Activated CD4-positive, alpha-beta memory T cell treated with anti-CD3 and anti-CD28 coated beads for 36 hours (primary cell): ENCODE measurements around the gene BRD9. TPM values are rescaled to one million over a fixed set of nuclear protein-coding genes. Genes with fewer than 3 reads are reported as not detected.
"Not testable (repeated sequence)": the region's sequence is repeated elsewhere in the genome, so short reads cannot be mapped to it uniquely, and the experiment has no call there.

Experiments
- CTCF ChIA-PET: fragments of 350-600 bp; sonication (Branson Sonifier 250); formaldehyde crosslinking; loops from one replicate; lab custom pipeline; 2021; ENCODE audit warnings: antibody characterized with exemption, inconsistent platforms; lab: Charles Lee
- POLR2A ChIA-PET: fragments of 350-600 bp; sonication (Branson Sonifier 250); formaldehyde crosslinking; loops from one replicate; lab custom pipeline; 2021; ENCODE audit warnings: antibody characterized with exemption; lab: Charles Lee
- DNase-seq: peaks from one replicate; pipeline ENCODE4 v3.0.0-alpha.2; 2020
- H3K27ac Mint-ChIP-seq: one replicate; pipeline ENCODE4 v1.8.0; 2021; ENCODE audit warnings: mixed read lengths
- H3K27me3 Mint-ChIP-seq: one replicate; pipeline ENCODE4 v1.8.0; 2021; ENCODE audit warnings: mixed read lengths
- H3K36me3 Mint-ChIP-seq: one replicate; pipeline ENCODE4 v1.8.0; 2021; ENCODE audit warnings: mixed read lengths
- H3K4me1 Mint-ChIP-seq: one replicate; pipeline ENCODE4 v1.8.0; 2021; ENCODE audit warnings: low read depth, mixed read lengths
- H3K4me3 Mint-ChIP-seq: one replicate; pipeline ENCODE4 v1.8.0; 2021; ENCODE audit warnings: mild to moderate bottlenecking, mixed read lengths
- H3K9me3 Mint-ChIP-seq: one replicate; pipeline ENCODE4 v1.8.0; 2021; ENCODE audit warnings: mixed read lengths
- intact Hi-C: fragments of 100-400 bp; cut with micrococcal nuclease; formaldehyde crosslinking; loops from one replicate; pipeline ENCODE4 v1.15.1; 2023
- total RNA-seq, 2 experiments: library from RNA; stranded (reverse); gene quantifications; one replicate each; pipeline ENCODE4 v1.2.3, GENCODE V29; 2021

BRD9 gene
- total RNA-seq, 2 experiments from 2014 or later = 43.1 to 50.7 TPM

DNA sequence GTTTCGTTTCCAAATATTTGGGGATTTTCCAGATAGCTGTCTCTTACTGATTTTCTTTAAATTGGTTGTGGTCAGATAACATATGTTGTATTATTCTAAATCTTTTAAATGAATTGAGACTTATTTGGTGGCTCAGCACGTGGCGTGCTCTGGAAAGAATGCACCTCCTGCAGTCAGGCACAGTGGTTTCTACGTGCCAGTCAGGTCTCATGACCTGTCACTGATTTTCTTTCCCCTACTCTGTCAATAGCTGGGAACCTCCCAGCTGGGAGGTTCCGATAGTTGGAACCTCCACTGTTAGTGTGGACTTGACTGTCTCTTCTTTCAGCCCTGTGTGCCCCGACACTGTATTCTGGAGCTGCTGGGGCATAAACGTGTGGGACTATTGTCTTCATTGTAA lies 27.7 kb upstream of the BRD9 start:
- Mint-ChIP-seq H3K4me1 (peaks cover 15% of the 10 kb centered on the region), H3K27ac (no peak overlapping the region), H3K4me3 (no peak overlapping the region), H3K27me3 (peaks cover 5% of the 10 kb centered on the region), H3K36me3 (peaks cover 22% of the 10 kb centered on the region), H3K9me3 (peaks cover 3% of the 10 kb centered on the region)
- no peak for DNase-seq
- POLR2A ChIA-PET = no interaction called here
- intact Hi-C loops = loop anchor here (10.0 kb wide), 2 partner anchors 244 to 724 kb away; no protein-coding TSS in a partner anchor
- CTCF ChIA-PET = no interaction called here

DNA sequence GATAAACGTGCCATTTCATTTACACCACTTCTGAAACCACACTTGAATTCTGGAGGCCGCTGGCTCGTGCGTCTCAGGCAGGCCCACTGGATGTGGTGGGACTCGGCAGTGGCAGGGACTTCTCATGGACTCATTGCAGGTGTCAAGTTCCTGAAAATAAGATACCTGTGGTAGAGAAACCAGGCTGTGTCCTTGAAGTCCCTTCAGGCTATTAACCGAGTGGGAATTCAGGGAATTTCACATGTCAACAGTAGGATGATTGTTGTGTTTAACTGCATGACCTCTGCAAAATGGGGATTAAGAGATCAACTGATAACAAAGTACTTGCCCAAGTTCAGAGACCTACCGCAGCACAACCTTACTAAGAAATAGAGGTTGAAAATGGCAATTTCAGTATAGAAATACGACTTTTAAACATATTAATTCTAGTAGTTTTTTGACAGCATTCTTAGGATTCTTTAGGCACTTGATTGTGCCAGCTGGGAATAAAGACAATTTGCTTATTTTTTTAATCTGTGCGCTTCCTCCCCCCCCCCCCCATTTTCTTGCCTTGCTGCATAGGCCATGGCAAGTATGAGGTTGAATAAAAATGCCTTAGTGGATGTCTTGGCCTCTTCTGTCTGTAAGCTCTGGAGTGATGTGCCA lies 26.9 kb upstream of the BRD9 start:
- no peak overlapping the region for H3K4me3 Mint-ChIP-seq
- DNase-seq = no peak
- CTCF ChIA-PET = no interaction called here
- peaks cover 8% of the 10 kb centered on the region for H3K4me1 Mint-ChIP-seq
- H3K9me3 Mint-ChIP-seq = peaks cover 3% of the 10 kb centered on the region
- H3K27ac Mint-ChIP-seq = no peak overlapping the region
- intact Hi-C loops = no loop called here
- H3K36me3 Mint-ChIP-seq = peaks cover 27% of the 10 kb centered on the region
- POLR2A ChIA-PET = no interaction called here
- H3K27me3 Mint-ChIP-seq = no peaks in the 10 kb centered on the region

DNA sequence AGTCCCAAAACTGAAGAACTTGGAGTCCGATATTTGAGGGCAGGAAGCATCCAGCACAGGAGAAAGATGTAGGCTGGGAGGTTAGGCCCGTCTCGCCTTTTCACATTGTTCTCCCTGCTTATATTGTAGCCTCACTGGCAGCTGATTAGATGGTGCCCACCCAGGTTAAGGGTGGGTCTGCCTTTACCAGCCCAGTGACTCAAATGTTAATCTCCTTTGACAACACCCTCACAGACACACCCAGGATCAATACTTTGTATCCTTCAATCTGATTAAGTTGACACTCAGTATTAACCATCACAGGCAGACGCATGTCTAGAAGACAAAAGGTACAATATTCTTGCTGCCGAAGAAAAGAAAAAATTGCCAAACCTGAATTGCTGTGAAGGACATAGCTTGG lies 26.1 kb upstream of the BRD9 start:
- CTCF ChIA-PET, H3K4me3 Mint-ChIP-seq, DNase-seq, H3K27me3 Mint-ChIP-seq, POLR2A ChIA-PET, intact Hi-C loops, H3K4me1 Mint-ChIP-seq, H3K9me3 Mint-ChIP-seq, H3K27ac Mint-ChIP-seq: not testable (repeated sequence)
- peaks cover 33% of the 10 kb centered on the region for H3K36me3 Mint-ChIP-seq

DNA sequence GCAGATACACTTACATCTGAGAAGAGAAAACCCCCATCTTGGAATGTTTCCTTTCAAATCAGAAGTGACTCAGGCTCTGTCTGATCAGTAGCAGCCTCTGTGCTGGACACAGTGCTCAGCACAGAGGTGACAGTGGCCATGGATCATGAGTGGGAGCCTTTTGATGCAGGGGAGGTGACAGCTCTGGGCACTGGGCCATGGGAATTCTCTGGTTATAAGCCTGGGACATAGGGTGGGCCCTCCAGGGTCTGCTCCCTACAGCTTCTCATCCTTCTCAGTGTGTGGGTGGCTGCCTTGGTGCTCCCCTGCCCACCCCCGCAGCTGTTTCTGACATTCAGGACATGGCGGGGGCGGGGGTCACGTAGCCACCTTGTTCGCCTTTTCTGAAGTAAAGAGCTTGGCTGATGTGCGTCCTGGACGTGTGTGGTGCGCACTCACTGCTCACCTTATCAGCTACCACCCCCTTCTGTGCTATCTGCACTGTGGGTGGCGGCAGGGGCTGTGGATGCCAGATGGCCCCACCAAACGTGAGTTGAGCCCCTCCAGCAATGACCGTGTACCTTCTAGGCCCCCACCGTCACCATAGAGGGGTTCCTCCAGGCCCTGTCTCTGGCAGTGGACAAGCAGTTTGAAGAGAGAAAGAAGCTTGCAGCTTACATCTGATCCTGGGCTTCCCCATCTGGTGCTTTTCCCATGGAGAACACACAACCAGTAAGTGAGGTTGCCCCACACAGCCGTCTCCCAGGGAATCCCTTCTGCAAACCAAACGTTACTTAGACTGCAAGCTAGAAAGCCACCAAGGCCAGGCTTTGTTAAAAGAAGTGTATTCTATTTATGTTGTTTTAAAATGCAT lies 24.1 kb upstream of the BRD9 start:
- intact Hi-C loops = no loop called here
- no peak for DNase-seq
- Mint-ChIP-seq H3K27ac (no peak overlapping the region), H3K4me1 (peaks cover 13% of the 10 kb centered on the region), H3K27me3 (no peaks in the 10 kb centered on the region), H3K4me3 (no peak overlapping the region), H3K9me3 (peaks cover 3% of the 10 kb centered on the region), H3K36me3 (peaks cover 45% of the 10 kb centered on the region)
- CTCF ChIA-PET = interaction anchor here (1.0 kb wide), 1 partner anchor 13 kb away, joined by 4 read pairs; no protein-coding TSS in a partner anchor
- POLR2A ChIA-PET = no interaction called here

DNA sequence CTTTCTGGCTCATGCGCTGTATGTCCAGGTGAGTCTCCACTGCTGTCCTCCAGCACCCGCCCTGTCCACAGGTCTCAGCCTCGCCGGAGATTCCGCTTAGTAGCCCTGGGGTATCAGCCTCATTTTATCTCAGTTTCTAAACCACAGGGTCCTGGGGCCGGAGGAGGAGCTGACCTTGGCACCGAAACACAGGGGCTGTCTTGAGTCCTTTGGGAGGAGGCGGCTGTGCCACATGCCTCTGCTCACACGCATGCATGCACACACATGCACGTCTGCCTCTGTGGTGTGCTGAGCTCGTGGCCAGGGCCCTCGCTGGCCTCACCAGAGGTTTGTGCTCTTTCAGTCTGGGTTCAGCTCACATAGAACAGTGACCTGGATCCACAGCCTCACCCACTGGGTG lies 23.3 kb upstream of the BRD9 start:
- Mint-ChIP-seq H3K27ac (no peak overlapping the region), H3K4me3 (no peak overlapping the region), H3K36me3 (peaks cover 39% of the 10 kb centered on the region), H3K9me3 (no peaks in the 10 kb centered on the region), H3K27me3 (no peaks in the 10 kb centered on the region), H3K4me1 (peaks cover 13% of the 10 kb centered on the region)
- POLR2A ChIA-PET = no interaction called here
- no peak for DNase-seq
- intact Hi-C loops = no loop called here
- CTCF ChIA-PET = no interaction called here

DNA sequence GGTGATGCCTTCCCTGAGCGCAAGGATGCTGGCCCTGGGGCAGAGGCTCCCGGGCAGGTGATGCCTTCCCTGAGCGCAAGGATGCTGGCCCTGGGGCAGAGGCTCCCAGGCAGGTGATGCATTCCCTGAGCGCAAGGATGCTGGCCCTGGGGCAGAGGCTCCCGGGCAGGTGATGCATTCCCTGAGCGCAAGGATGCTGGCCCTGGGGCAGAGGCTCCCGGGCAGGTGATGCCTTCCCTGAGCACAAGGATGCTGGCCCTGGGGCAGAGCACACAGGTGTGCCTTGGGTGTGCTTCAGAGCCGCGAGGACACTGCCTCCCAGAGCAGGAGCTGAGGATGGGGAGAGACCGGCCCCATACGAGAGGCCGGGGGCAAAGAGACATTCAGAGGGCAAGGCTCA lies 22.7 kb upstream of the BRD9 start:
- H3K4me3 Mint-ChIP-seq, POLR2A ChIA-PET, intact Hi-C loops, H3K27ac Mint-ChIP-seq, DNase-seq, H3K9me3 Mint-ChIP-seq, H3K27me3 Mint-ChIP-seq, CTCF ChIA-PET: not testable (repeated sequence)
- peaks cover 39% of the 10 kb centered on the region for H3K36me3 Mint-ChIP-seq
- peaks cover 13% of the 10 kb centered on the region for H3K4me1 Mint-ChIP-seq

DNA sequence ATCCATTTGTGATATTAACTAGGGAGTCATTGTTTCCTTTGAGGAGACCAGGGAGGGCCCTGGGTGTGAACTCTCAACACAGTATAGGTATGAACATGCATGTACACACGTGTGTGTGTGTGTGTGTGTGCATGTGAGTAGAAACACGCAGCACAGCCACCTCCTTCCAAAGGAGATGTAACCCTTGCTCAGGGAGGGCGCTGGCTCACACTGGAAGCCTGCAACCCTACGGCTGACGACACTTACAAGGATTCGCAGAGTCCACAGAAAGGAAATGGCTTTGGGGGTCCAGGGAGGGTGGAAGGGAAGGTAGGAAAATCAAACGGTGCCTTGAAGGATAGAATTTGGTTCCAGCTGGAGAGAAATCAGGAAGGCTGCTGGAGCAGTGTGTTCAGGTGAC lies 22.0 kb upstream of the BRD9 start:
- Mint-ChIP-seq H3K4me1 (peaks cover 13% of the 10 kb centered on the region), H3K27me3 (no peaks in the 10 kb centered on the region), H3K27ac (no peak overlapping the region), H3K9me3 (no peaks in the 10 kb centered on the region), H3K36me3 (peaks cover 39% of the 10 kb centered on the region), H3K4me3 (no peak overlapping the region)
- intact Hi-C loops = no loop called here
- DNase-seq = no peak
- CTCF ChIA-PET = no interaction called here
- POLR2A ChIA-PET = no interaction called here

DNA sequence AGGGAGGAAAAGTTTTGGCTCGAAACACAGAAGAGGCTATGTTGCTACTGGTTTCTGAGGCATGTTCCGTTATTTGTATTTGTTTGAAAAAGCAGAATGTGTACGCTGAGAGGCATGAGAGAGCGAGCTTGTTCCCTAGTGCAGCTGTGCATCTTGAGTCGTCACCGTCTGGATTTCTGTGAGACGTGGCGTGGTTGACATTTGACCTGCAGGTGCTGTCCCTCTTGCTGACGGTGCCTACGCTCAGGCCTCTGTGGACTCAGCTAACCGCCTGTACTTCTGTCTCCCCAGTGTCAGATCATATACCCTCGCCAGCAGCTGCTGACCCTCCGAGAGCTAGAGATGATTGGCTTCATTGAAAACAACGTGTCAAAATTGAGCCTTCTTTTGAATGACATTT lies 21.6 kb upstream of the BRD9 start:
- no peak for DNase-seq
- ChIA-PET POLR2A (no interaction called here), CTCF (interaction anchor here (1.2 kb wide), 1 partner anchor 10 kb away, joined by 5 read pairs; no protein-coding TSS in a partner anchor)
- peaks cover 43% of the 10 kb centered on the region for H3K36me3 Mint-ChIP-seq
- no peaks in the 10 kb centered on the region for H3K27me3 Mint-ChIP-seq
- no peak overlapping the region for H3K4me3 Mint-ChIP-seq
- no peaks in the 10 kb centered on the region for H3K9me3 Mint-ChIP-seq
- intact Hi-C loops = no loop called here
- H3K27ac Mint-ChIP-seq = no peak overlapping the region
- H3K4me1 Mint-ChIP-seq = peaks cover 13% of the 10 kb centered on the region

DNA sequence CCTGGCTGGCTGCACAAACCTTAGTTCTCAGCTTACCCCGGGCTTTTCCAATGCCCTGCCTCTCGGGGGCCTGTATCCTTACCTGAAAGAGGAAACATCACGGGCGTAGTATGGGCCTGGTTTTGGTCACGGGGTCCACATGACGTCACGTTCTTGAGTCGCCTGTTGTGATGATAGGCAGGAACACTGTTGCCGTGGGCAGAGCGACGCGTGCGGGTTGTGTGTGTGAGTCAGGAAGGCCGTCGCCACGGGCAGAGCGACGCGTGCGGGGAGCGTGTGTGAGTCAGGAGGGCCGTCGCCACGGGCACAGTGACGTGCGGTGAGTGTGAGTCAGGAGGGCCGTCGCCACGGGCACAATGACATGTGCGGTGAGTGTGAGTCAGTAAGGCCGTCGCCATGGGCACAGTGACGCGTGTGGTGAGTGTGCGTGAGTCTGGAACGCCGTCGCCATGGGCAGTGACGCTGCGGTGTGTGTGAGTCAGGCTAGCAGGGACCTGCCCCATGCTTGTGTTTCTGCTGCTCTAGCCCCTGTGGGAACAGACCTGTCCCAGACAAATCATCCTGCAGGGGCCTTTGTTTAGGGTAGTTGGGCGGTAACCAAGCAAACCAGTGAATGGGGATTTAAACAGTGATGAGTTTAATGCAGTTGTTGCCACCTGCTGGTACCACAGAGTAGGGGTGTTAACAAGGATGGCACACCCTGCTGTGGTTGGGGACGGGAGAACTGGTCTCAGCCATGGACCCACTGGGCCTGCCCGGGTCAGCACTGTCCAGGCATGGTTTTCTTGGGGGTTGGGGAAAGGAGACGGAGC lies 19.9 kb upstream of the BRD9 start:
- Mint-ChIP-seq H3K9me3 (no peaks in the 10 kb centered on the region), H3K27me3 (no peaks in the 10 kb centered on the region), H3K27ac (peak overlapping the region; percentile 75), H3K4me1 (peaks cover 13% of the 10 kb centered on the region), H3K4me3 (no peak overlapping the region), H3K36me3 (peaks cover 42% of the 10 kb centered on the region)
- intact Hi-C loops = loop anchor here (1.0 kb wide), 1 partner anchor 45 kb away; no protein-coding TSS in a partner anchor
- ChIA-PET POLR2A (no interaction called here), CTCF (interaction anchor here (0.8 kb wide), 1 partner anchor 9 kb away, joined by 3 read pairs; no protein-coding TSS in a partner anchor)
- DNase-seq = peak; percentile 88

DNA sequence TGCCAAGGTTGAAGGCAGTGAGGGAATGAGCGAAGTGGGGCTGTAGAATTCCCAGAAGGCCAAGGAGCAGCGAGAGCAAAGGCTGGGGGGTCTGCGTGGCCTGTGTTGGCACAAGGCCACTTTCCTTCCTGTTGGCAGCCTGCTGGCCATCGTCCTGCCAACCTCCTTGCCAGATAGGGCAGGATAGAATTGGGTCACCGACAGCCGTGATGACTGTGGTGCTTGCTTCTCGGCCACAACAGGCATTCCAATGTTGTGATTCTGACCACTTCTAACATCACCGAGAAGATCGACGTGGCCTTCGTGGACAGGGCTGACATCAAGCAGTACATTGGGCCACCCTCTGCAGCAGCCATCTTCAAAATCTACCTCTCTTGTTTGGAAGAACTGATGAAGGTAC lies 19.0 kb upstream of the BRD9 start:
- ChIA-PET POLR2A (no interaction called here), CTCF (interaction anchor here (0.8 kb wide), 1 partner anchor 8 kb away, joined by 3 read pairs; no protein-coding TSS in a partner anchor)
- intact Hi-C loops = no loop called here
- Mint-ChIP-seq H3K27ac (peak overlapping the region; percentile 75), H3K4me1 (peaks cover 13% of the 10 kb centered on the region), H3K36me3 (peaks cover 41% of the 10 kb centered on the region), H3K9me3 (no peaks in the 10 kb centered on the region), H3K4me3 (no peak overlapping the region), H3K27me3 (no peaks in the 10 kb centered on the region)
- DNase-seq = no peak

DNA sequence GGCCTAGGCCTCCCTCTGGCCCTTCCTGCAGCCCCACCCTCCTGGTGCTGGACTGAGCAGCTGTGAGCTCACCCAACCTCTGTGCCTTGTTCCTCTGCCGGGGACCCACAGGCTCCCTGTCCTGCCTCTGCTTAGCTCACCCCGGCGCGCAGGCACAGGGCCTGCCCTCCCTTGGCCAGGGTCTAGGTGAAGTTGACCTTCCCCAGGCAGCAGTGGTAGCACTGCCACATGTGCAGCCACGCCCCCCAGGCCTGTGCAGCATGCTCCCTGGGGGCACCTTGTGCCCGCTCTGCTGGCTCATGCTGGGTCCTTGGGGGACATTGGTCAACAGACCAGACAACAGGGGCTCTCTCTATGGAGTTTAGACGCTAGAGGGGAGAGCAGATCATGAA lies 18.2 kb upstream of the BRD9 start:
- Mint-ChIP-seq H3K36me3 (peaks cover 44% of the 10 kb centered on the region), H3K4me1 (peaks cover 13% of the 10 kb centered on the region), H3K9me3 (no peaks in the 10 kb centered on the region), H3K27me3 (no peaks in the 10 kb centered on the region), H3K27ac (no peak overlapping the region), H3K4me3 (no peak overlapping the region)
- ChIA-PET POLR2A (no interaction called here), CTCF (no interaction called here)
- no peak for DNase-seq
- intact Hi-C loops = no loop called here
